Measurements from ENCODE around the gene CENPX.
"Not testable (repeated sequence)": the region's sequence is repeated elsewhere in the genome, so short reads cannot be mapped to it uniquely, and the experiment has no call there.

The CENPX gene

GRCh38 chr17:81995463-81996231 is 27.0 kb downstream of the CENPX start:
- DNase-seq, result no peak

GRCh38 chr17:81994593-81995462 is 27.9 kb downstream of the CENPX start:
- DNase-seq, result no peak

DNA sequence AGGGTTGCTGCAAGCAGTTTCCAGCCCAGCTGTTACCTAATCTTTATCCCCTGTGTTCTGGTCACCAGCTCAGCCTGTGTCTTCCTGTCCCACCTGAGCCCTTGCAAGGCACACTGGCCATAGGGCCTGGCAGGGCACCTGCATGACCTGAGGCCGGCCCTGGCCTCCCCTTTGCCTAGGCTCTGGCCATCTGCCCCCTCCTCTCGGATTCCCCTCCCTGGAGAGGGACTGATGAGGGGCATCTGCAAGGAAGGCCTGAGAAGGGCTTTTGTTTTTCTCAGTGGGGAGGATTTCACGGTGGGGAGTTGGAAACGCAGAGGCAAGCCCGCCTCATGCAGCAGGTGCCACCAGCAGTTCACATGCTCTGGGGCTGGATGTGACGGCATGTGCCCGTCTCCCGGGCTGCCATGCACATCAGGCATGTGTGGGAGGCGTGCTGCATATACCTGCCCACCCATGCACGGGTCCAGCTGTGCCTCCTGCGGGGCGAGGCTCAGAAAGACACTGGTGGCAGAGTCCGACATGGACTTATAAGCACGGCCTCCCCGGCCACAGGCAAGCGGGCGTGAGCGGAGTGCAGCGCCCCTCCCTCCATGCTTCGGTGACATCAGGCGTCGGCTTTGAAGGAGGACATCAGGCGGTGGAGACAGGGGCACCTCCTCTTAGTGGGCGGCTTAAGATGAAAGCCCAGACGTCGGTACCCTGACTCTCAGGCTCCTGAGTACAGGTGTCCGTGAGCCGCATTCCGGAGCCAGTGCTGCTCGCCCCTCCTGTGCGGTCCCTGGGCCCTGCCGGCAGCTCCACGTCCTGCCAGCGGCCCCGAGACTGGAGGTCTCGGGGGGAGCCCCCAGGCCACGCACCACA is 28.7 kb downstream of the CENPX start:
- no peak for DNase-seq

- no peak for DNase-seq
Observed at GRCh38 chr17:81992306-81993102, 30.2 kb downstream of the CENPX start.

DNA sequence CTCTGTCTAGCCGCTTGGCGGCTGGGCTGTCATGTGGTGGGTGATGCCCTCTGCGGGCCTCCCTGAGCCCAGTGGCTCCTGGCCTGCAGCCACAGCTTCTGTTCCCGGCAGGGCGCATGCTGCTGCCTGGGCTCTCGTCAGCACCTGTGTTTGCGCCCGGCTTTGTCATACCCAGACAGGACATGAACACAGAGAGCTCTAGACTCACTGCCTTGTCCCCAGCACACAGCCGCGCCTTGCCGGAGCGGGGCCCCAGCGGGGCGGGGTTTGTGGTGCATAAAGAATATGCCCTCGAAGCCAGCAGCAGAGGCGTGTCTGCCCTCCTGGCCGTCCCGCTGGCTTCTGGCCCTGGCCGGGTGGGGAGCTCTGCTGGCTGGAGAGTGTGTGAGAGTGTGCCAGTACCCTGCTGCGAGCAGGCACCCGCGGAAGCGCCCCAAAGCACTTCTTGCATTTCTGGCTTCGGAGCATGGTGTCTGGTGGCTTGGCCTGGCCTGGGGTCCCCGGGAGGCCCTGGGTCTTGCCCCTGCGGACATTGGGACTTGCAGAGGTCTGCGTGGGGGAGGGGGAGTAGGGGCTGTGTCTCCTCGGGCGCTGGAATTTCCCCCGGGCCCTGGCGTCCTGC is 30.9 kb downstream of the CENPX start:
- DNase-seq, result no peak

DNA sequence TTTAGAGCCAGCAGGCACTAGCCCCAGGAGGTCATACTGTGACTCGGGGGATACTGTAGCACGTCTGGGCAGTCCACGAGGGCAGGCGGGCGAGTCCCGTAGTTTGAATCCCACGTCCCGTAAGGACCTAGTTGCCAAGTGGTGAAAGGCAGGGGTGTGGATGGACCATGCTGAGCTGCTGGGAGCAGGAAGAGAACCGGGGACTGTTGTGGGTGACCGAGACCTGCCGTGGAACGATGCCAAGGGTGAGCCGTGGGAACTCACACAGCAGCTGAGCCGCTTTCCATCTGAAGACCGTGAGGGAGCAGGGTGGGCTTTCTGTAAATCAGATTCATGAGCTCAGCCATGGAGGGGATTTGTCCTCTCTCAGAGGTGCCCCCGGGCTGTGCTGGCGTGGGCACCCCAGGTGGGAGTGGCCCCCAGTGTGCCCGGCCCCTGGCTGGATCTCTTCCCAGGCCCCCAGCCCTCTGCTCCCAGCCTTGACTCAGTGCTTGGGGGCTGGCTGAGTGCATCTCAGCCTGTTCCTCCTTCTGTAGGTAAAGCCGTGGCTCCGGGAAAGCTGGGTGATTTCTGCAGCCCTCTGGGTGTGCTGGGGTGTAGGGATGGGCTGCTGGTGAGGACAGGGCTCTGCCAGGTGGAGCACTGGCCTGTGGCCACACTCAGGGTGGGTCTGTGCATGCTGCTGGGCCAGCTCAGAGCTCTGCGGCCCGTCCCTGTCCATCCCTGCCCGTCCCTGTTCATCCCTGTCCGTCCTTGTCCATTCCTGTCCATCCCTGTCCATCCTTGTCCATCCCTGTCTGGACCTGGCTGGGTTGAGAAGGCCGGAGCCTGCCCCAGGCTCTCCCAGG is 31.6 kb downstream of the CENPX start:
- DNase-seq, result no peak

GRCh38 chr17:81987161-81987770 is 35.4 kb downstream of the CENPX start:
- DNase-seq, result no peak

GRCh38 chr17:81986606-81987005 is 36.1 kb downstream of the CENPX start:
- DNase-seq, result no peak

DNA sequence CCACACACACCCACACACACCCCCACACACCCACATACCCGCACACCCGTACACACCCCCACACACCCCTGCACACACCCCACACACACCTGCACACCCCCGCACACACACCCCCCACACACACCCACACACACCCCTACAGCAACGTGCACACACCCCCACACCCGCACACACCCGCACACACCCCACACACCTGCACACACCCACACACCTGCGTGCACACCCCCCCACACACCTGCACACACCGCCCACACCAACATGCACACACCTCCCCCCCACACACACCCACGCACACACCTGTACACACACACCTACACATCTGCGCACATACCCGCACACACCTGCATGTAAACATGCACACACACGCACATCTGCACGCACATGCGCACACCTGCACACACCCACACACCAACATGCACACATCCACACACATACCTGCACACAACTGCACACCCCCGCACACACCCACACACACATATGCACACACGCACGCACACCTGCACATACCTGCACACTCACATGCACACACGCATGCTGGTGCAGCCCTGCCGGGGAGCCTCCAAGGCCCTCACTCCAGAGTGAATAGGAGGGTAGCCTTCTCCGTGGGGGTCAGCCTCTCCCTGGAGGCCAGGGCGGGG is 37.8 kb downstream of the CENPX start:
- no peak for DNase-seq

- DNase-seq, result no peak
Observed at GRCh38 chr17:81983639-81984373, 38.9 kb downstream of the CENPX start.

GRCh38 chr17:81983011-81983638 is 39.6 kb downstream of the CENPX start:
- no peak for DNase-seq

DNA sequence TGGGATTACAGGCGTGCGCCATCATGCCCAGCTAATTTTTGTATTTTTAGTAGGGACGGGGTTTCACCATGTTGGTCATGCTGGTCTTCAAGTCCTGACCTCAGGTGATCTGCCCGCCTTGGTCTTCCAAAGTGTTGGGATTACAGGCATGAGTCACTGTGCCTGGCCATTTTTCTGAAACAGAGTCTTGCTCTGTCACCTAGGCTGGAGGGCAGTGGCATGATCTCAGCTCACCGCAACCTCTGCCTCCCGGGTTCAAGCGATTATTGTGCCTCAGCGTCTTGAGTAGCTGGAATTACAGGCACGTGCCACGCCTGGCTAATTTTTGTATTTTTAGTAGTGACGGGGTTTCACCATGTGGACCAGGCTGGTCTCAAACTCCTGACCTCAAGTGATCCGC is 41.2 kb downstream of the CENPX start:
- not testable (repeated sequence) for DNase-seq

GRCh38 chr17:81980707-81981343 is 41.9 kb downstream of the CENPX start:
- DNase-seq, result no peak

- no peak for DNase-seq
Observed at GRCh38 chr17:81980122-81980521, 42.6 kb downstream of the CENPX start.

GRCh38 chr17:81978524-81979298 is 44.0 kb downstream of the CENPX start:
- DNase-seq, result no peak

DNA sequence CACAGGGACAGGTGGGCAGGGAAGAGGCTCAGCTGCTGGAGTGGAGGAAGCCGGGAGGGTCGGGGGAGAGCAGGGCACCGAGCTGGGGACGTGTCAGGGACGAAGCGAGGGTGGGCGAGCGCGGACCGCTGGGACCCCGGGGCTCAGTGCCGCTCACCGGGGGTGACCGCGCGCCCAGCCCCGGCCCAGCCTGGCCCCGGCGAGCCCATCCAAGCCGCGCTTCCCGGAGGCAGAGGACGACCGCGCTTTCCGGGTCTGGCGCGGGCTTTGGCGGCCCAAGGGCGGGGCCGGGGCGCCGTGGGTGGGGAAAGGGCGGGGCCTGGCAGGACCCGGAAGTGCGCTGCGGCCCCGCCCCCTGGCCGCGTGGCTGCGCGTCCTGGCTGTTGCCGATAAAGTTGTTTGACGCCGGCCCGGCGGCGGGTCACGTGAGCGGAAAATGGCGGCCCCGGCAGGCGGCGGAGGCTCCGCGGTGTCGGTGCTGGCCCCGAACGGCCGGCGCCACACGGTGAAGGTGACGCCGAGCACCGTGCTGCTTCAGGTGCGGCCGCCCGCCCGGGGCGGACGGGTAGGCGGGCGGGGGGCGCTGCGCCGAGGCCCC is 45.4 kb downstream of the CENPX start, which contains the start of gene ASPSCR1:
ASPSCR1 (plus strand) TSS at position 419 of the 598 bp plus-strand sequence; CDS start at position 437, 18 bp downstream.
- DNase-seq, result peak; percentile 88

All from stimulated activated CD4-positive, alpha-beta T cell treated with anti-CD3 and anti-CD28 coated beads, Interleukin-1b, Interleukin-23, amount 100 ng/mL, for 48 hours (primary cell).